Measurements from ENCODE around the gene APCDD1L.

The APCDD1L gene

DNA sequence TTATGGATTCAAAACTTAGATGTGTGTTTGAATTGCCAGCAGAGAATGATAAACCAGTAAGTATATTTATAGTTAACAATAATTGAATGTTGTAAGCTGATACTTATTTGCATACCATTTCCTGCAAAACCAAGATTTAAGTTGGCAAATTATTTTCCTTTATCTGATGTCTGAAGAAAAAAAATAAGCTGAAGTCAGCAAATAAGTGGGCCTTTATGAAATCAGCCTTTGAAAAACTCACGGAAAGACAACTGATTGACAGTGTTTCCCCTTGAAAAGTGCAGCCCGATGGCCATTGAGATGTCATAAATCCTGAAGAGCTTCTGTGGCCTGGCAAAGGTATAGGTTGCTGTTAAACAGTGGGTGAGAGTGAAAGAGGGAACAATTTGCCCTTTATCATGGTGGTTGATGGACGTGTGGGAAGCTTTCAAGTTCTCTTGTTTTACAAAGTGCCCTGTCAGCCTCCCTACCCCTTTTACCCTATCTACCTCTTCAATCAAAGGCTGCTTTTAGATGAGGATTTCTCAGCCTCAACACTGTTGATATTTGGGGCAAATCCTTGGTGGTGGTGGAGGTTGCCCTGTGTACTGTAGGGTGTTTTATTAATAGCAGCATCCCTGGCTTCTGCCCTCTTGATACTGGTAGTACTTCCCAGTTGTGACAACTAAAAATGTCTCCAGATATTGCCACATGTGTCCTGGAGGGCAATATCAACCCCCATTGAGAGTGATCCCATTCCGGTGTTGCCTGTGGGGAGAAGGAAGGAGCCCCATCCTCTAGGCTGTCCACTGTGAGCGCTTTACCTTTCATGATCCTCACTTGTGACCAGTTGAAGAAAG, 76.0 kb downstream of the APCDD1L start:
- TF ChIP-seq, protein P1, sequence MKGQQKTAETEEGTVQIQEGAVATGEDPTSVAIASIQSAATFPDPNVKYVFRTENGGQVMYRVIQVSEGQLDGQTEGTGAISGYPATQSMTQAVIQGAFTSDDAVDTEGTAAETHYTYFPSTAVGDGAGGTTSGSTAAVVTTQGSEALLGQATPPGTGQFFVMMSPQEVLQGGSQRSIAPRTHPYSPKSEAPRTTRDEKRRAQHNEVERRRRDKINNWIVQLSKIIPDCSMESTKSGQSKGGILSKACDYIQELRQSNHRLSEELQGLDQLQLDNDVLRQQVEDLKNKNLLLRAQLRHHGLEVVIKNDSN (IDR thresholded peaks at IDR 0.05): no peak
- TF ChIP-seq, protein P2, sequence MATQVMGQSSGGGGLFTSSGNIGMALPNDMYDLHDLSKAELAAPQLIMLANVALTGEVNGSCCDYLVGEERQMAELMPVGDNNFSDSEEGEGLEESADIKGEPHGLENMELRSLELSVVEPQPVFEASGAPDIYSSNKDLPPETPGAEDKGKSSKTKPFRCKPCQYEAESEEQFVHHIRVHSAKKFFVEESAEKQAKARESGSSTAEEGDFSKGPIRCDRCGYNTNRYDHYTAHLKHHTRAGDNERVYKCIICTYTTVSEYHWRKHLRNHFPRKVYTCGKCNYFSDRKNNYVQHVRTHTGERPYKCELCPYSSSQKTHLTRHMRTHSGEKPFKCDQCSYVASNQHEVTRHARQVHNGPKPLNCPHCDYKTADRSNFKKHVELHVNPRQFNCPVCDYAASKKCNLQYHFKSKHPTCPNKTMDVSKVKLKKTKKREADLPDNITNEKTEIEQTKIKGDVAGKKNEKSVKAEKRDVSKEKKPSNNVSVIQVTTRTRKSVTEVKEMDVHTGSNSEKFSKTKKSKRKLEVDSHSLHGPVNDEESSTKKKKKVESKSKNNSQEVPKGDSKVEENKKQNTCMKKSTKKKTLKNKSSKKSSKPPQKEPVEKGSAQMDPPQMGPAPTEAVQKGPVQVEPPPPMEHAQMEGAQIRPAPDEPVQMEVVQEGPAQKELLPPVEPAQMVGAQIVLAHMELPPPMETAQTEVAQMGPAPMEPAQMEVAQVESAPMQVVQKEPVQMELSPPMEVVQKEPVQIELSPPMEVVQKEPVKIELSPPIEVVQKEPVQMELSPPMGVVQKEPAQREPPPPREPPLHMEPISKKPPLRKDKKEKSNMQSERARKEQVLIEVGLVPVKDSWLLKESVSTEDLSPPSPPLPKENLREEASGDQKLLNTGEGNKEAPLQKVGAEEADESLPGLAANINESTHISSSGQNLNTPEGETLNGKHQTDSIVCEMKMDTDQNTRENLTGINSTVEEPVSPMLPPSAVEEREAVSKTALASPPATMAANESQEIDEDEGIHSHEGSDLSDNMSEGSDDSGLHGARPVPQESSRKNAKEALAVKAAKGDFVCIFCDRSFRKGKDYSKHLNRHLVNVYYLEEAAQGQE (IDR thresholded peaks at IDR 0.05; ENCODE audit: low read depth): no peak
- TF ChIP-seq CEBPB (IDR thresholded peaks at IDR 0.05): no peak
- no peak for TF ChIP-seq NFIC (IDR thresholded peaks at IDR 0.05)
- TF ChIP-seq, protein P3, sequence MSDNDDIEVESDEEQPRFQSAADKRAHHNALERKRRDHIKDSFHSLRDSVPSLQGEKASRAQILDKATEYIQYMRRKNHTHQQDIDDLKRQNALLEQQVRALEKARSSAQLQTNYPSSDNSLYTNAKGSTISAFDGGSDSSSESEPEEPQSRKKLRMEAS (IDR thresholded peaks at IDR 0.05): no peak
- TF ChIP-seq TEAD4 (IDR thresholded peaks at IDR 0.05): no peak
- no peak for TF ChIP-seq CREB1 (IDR thresholded peaks at IDR 0.05; ENCODE audit: low read depth)
- no peak for TF ChIP-seq YY1 (IDR thresholded peaks at IDR 0.05; ENCODE audit: low read depth)
- no peak for TF ChIP-seq EGR1 (IDR thresholded peaks at IDR 0.05)
- no peak for TF ChIP-seq TAF1 (IDR thresholded peaks at IDR 0.05; ENCODE audit: low read depth)
- TF ChIP-seq RAD21 (IDR thresholded peaks at IDR 0.05; ENCODE audit: low read depth): no peak

DNA sequence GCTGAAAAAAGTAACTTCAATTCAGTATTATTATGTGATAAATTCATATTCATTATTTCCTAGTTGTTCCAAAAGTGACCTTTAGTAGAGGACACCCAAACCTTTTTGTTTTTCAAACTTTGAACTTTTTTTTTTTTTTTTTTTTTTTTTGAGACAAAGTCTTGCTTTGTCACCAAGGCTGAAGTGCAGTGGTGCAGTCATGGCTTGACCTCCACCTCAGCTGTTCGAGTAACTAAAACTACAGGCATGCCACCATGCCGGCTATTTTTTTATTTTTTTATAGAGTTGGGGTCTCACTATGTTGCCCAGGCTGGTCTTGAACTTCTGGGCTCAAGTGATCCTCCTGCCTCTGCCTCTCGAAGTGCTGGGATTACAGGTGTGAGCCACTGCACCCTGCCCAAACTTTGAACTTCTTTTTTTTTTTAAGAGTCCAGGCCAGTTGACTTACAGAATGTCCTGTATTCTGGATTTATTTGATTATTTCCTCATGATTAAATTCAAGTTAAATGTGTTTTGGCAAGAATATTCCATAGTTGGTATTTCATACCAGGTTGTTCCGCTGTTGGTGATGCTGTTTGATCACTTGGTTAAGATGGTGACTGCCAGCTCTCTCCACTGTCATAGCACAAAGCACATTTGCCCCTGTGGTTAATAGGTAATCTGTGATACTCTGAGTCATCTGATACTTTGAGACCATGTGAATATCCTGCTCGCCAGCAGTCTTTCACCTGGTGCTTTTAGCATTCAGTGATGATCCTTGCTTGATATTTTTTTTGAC, 78.1 kb downstream of the APCDD1L start:
- no peak for TF ChIP-seq NFIC (IDR thresholded peaks at IDR 0.05)
- no peak for TF ChIP-seq EGR1 (IDR thresholded peaks at IDR 0.05)
- TF ChIP-seq FOXM1 (IDR thresholded peaks at IDR 0.05; ENCODE audit: borderline replicate concordance, low read depth): no peak
- TF ChIP-seq, protein P3 (IDR thresholded peaks at IDR 0.05): no peak
- TF ChIP-seq TEAD4 (IDR thresholded peaks at IDR 0.05): no peak
- TF ChIP-seq CREB1 (IDR thresholded peaks at IDR 0.05; ENCODE audit: low read depth): no peak
- no peak for TF ChIP-seq TAF1 (IDR thresholded peaks at IDR 0.05; ENCODE audit: low read depth)

DNA sequence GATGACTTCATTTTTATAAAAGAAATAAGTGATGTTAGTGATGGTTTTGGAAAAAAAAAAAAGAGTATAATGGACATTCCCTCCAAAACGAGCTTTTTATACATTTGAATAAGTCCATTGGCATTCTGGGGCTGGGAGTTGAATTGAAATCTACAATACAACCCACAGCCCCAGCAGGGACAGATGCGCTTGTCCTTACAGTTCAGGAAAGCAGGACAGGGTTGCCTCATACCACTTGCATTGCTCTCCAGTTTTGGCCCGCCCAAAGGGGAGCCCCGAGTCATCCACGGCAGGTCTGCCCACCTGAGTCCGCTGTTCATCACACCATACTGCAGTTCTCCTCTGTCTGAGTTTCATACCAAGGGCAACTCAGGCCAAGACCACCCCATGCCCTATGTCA, 80.0 kb downstream of the APCDD1L start:
- no peak for TF ChIP-seq FOXM1 (IDR thresholded peaks at IDR 0.05; ENCODE audit: borderline replicate concordance, low read depth)
- TF ChIP-seq CREB1 (IDR thresholded peaks at IDR 0.05; ENCODE audit: low read depth): no peak
- TF ChIP-seq ZBTB7A (IDR thresholded peaks at IDR 0.05; ENCODE audit: low read depth): no peak
- TF ChIP-seq, protein P2 (IDR thresholded peaks at IDR 0.05; ENCODE audit: low read depth): no peak
- TF ChIP-seq TEAD4 (IDR thresholded peaks at IDR 0.05): no peak
- no peak for TF ChIP-seq EGR1 (IDR thresholded peaks at IDR 0.05)
- no peak for TF ChIP-seq TAF1 (IDR thresholded peaks at IDR 0.05; ENCODE audit: low read depth)
- no peak for TF ChIP-seq TCF12 (IDR thresholded peaks at IDR 0.05; ENCODE audit: low read depth)
- TF ChIP-seq CEBPB (IDR thresholded peaks at IDR 0.05): no peak
- TF ChIP-seq, protein P1 (IDR thresholded peaks at IDR 0.05): no peak
- TF ChIP-seq RAD21 (IDR thresholded peaks at IDR 0.05; ENCODE audit: low read depth): no peak

DNA sequence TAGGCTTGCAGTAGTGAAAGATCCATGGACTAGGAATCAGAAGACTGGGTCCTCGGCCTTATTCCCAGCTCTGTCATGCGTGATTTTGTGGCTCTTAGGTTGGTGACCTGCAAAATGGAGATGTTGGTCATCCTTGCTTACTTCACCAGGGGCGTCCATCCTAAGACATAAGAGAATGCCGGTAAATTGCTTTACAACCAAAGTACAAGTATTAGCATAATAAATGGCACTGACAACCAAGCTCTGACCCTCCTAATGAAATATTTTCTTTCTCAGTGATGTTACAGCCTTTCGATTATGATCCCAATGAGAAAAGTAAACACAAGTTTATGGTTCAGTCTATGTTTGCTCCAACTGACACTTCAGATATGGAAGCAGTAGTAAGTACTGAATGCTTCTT, 80.9 kb downstream of the APCDD1L start:
- TF ChIP-seq FOXM1 (IDR thresholded peaks at IDR 0.05; ENCODE audit: borderline replicate concordance, low read depth) (no peak), EP300 (IDR thresholded peaks at IDR 0.05; ENCODE audit: borderline replicate concordance) (no peak), EGR1 (IDR thresholded peaks at IDR 0.05) (no peak), CEBPB (IDR thresholded peaks at IDR 0.05) (no peak), NFIC (IDR thresholded peaks at IDR 0.05) (no peak), TCF12 (IDR thresholded peaks at IDR 0.05; ENCODE audit: low read depth) (no peak), TAF1 (IDR thresholded peaks at IDR 0.05; ENCODE audit: low read depth) (no peak), CREB1 (IDR thresholded peaks at IDR 0.05; ENCODE audit: low read depth) (no peak), ZBTB7A (IDR thresholded peaks at IDR 0.05; ENCODE audit: low read depth) (no peak), YY1 (IDR thresholded peaks at IDR 0.05; ENCODE audit: low read depth) (no peak), TEAD4 (IDR thresholded peaks at IDR 0.05) (no peak), RAD21 (IDR thresholded peaks at IDR 0.05; ENCODE audit: low read depth) (no peak)
- TF ChIP-seq, protein P1 (IDR thresholded peaks at IDR 0.05): no peak
- TF ChIP-seq, protein P3 (IDR thresholded peaks at IDR 0.05): no peak
- TF ChIP-seq, protein P2 (IDR thresholded peaks at IDR 0.05; ENCODE audit: low read depth): no peak

All from Ishikawa (cell line).